ENCODE results near the gene ZDHHC24. TPM values are rescaled to one million over a fixed set of nuclear protein-coding genes. Genes with fewer than 3 reads are reported as not detected.

ZDHHC24 gene
- total RNA-seq, 1 experiment from 2014 or later = 10.5 TPM

GRCh38 chr11:66557733-66558326 lies 12.0 kb upstream of the ZDHHC24 start:
- Histone ChIP-seq H3K27me3 (ENCODE audit: insufficient read depth, low read length) (no peaks in the 10 kb centered on the region), H3K4me1 (ENCODE audit: control insufficient read depth in 1 of 2, insufficient read depth in 2 of 2, low read length in 2 of 2) (no peaks in the 10 kb centered on the region), H4K20me1 (ENCODE audit: insufficient read depth) (no peaks in the 10 kb centered on the region), H3K36me3 (ENCODE audit: control insufficient read depth in 1 of 2, insufficient read depth in 2 of 2, low read length in 2 of 2) (no peaks in the 10 kb centered on the region), H3K9me3 (ENCODE audit: control insufficient read depth in 1 of 2, insufficient read depth in 1 of 2, low read depth in 1 of 2, low read length in 2 of 2) (no peaks in the 10 kb centered on the region), H2AFZ (ENCODE audit: low read depth, low read length, poor library complexity, severe bottlenecking) (no peak overlapping the region), H3K9ac (ENCODE audit: low read length) (no peak overlapping the region), H3K4me3 (replicated peaks in 1 of 2; ENCODE audit: low read depth in 1 of 2, low read length in 2 of 2) (no peak overlapping the region), H3K27ac (ENCODE audit: low read depth, low read length) (no peak overlapping the region), H3K79me2 (ENCODE audit: insufficient read depth, low read length) (no peaks in the 10 kb centered on the region), H3K4me2 (ENCODE audit: low read length) (no peak overlapping the region), H3K9me2 (ENCODE audit: insufficient read depth) (no peaks in the 10 kb centered on the region)
- ChIA-PET RAD21 (ENCODE audit: low non-redundant PET in 1 of 2, low total read pairs in 2 of 2, uncharacterized antibody in 2 of 2, unreplicated experiment in 2 of 2) (no interaction called here), CTCF (no interaction called here), POLR2A (no interaction called here)
- intact Hi-C loops (cut with micrococcal nuclease) = no loop called here
- BruUV-seq (replicated peaks) = no TSS peak
- ATAC-seq = no peak
- DNase-seq (ENCODE audit: low read depth, low spot score) = no peak
- TF ChIP-seq POLR2A (IDR thresholded peaks at IDR 0.05; ENCODE audit: borderline replicate concordance, extremely low read depth, insufficient read depth, insufficient read length) (no peak), CBX3 (IDR thresholded peaks at IDR 0.05; ENCODE audit: low read depth) (no peak), CEBPB (IDR thresholded peaks at IDR 0.05; ENCODE audit: low read depth) (no peak), ZFX (IDR thresholded peaks at IDR 0.05) (no peak), POLR2AphosphoS5 (IDR thresholded peaks at IDR 0.05; ENCODE audit: low read depth, low read length) (no peak), EZH2 (IDR thresholded peaks at IDR 0.05) (no peak), EGR1 (IDR thresholded peaks at IDR 0.05; ENCODE audit: low read depth) (no peak), YY1 (IDR thresholded peaks at IDR 0.05; ENCODE audit: extremely low read depth, insufficient replicate concordance, low read depth, low read length) (no peak), SRF (IDR thresholded peaks at IDR 0.05; ENCODE audit: low read depth) (no peak), ZBTB33 (IDR thresholded peaks at IDR 0.05; ENCODE audit: extremely low read depth, insufficient replicate concordance, low read length) (no peak), ELF1 (IDR thresholded peaks at IDR 0.05; ENCODE audit: borderline replicate concordance, low read depth) (no peak)
- TF ChIP-seq, protein P1, sequence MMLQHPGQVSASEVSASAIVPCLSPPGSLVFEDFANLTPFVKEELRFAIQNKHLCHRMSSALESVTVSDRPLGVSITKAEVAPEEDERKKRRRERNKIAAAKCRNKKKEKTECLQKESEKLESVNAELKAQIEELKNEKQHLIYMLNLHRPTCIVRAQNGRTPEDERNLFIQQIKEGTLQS (IDR thresholded peaks at IDR 0.05) = no peak

All from HCT116 (cell line).